CD4-positive, alpha-beta T cell treated with Interleukin-4 for 4 hours (primary cell): ENCODE measurements around the gene ERCC2.

Experiments
- DNase-seq: peaks from one replicate; pipeline ENCODE4 v3.0.0-alpha.2; 2020

ERCC2 gene

DNA sequence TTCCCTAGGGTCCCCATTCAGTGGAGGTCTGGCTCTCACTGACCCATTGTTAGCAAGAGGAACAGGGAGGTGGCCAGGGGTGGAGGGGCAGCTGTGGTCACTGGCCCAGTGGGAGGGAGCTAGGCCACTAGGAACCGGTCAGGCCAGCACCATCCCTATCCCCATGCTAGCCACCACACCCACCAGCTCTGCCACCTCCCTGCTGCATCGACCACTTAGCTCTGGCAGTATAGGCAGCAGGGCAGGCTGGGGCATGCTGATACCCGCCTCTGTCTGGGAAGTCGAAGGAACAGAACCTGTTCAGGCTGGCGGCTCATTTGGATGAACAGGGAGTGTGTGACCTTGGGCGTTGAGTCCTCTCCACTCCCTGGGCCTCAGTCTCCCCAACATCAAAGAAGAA, 29.8 kb upstream of the ERCC2 start:
- DNase-seq, result no peak

DNA sequence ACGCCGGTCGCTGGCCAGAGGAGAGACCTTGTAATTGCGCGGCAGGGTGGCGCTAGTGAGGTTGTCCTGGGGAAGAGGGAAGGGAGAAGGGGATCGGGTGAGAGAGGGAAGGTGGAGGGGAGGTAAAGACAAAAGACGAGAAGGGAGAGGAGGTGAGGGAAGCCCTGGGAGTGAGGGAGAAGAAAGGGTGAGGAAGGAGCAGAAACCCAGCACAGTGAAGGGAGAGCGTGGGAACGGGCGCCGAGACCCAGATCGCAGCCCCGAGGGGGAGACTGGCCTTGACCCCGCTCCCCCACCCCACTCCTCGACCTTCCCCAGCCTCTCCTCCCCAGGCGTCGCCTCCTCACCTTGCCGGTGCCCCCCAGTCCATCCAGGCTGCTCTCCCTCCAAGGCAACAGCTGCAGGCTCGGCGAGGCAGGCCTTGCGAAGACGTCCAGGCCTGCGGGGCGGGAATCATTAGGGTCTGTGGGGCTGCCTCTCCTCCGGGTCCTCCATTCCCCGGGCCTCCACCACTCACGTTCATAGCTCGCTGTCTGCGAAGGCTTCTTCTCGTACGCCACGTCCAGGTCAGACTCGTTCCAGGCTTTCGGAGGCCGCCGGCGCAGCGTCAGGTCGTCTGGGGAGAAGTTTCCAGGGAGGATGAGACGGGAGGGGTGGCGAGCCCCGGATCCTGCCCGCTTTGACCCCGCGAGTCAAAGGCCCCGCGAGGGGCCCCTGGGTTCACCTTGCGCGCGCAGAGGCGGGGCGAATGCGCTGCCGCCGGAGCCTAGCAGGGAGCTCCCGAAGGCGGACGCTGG, 25.6 kb upstream of the ERCC2 start:
- no peak for DNase-seq

DNA sequence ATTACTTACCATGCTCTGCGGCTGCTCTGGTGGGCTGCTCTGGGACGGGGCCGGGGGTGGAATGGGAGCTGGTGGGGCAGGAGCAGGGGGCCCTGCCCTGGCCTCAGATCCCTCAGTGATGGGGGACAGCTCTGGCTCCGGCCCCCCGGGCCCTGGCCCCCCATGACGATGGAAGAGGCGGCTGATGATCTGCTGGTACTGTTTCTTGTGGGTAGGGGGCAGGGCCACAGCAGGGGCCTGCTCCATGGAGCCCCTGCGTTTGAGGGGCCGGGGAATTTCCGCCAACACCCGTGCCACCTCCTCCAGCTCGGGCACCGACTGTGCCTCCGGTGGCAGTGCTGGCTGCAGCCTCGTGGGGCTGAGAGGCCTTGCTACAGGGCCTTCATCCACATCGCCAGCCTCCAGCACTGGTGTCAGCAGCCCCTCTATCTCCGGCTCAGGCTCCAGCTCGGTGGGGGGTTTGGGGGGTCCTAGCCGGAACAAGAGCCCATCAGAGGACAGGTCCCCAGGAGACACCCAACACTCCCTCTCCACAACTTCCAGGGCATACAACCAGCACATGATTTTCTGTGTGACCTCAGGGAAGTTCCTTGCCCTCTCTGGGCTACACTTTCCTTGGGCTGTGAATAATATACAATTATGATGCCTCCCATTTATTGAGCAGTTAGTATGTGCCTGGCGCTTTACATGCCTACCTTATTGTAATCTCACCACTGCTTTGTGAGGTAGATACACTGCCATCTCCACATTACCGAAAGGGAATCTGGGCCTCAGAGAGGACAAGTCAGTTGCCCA, 21.7 kb upstream of the ERCC2 start:
- DNase-seq, result no peak

DNA sequence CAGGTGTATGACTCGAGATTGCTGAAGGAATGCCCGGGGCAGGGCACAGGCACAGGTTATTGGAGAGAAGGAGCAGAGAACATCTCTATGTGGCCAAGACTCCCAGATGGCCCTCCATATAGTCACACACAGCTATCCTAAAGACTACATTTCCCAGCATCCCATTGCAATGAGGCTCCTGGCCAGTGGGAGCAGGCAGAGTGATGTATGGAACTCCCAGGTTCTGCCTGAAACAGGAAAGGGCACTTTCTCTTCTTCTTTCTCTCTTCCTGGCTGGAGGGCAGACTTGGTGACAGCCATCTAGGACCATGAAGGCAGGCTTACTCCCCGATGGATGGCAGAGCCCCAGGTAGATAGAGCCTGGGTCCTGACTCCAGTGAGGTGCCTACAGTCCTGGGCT, 21.0 kb upstream of the ERCC2 start:
- DNase-seq, result no peak

DNA sequence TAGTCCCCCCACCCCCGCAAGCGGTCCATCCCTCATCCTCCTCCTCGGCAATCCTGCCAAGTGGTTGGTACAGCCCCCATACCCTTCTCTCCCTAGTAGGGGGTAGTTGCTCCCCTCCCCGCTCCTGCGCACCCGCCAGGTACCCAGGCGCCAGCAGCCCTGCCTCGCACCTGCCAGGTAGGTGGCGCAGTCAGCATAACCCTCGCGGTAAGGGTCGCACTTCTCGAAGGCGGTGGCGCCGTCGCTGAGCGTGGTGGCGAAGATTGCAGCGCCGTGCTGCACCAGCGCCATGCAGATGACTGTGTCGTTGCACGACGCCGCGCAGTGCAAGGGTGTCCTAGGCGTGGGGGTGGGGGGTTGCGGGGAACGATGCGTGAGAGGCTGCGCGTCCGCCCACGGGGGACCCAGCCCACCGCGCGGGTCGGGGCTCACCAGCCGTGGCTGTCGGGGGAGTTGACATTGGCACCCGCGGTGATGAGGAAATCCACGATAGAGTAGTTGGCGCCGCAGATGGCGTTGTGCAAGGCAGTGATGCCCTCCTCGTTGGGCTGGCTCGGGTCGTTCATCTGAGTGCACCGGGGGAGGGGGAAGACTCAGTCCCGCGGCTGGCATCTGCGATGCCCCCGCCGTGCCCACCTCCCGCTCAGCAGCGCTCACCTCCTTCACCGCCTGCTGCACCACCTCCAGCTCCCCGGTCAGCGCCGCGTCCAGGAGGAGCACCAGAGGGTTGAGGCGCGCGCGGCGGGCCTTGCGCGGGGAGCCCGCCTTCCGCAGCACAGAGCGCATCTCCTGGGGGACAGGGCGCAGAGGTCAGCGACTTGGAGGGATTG, 15.2 kb upstream of the ERCC2 start:
- DNase-seq, result no peak

DNA sequence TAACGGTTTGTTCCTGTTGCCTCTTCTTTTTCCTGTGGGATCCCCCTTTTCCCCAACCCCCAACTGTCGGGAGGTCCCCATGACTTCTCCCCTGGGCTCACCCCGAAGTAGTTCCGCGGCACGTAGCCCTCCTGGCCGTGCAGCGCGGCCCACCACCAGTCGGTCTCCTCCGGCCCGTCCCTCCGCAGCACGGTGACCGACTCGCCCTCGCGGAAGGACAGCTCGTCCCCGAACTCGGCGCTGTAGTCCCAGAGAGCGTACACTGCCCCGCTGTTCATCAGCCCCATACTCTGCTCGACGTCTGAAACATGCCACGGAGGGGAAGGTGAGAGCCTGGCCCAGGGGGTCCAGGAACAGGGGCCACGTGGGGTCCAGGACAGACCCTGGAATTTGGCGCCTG, 12.1 kb upstream of the ERCC2 start:
- DNase-seq, result no peak

DNA sequence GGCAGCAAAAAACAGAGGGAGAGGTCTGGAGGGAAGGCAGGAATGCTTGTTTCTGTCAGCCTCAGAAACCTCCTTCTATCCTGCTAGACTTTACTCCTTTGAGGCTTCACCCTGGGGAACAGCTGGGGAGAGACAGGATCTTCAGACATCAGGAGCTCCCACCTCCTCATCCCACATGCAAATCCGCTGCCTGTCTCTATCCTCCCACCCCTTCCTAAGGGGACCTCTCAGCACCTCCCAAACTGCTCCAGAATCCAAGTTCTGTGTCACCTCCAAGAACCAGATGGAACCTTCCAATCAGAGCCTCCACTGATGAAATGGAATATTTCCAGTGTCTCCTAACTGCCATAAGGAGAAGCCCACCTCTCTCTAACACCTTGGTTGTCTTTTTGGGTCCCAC, 9.7 kb upstream of the ERCC2 start:
- DNase-seq, result no peak

DNA sequence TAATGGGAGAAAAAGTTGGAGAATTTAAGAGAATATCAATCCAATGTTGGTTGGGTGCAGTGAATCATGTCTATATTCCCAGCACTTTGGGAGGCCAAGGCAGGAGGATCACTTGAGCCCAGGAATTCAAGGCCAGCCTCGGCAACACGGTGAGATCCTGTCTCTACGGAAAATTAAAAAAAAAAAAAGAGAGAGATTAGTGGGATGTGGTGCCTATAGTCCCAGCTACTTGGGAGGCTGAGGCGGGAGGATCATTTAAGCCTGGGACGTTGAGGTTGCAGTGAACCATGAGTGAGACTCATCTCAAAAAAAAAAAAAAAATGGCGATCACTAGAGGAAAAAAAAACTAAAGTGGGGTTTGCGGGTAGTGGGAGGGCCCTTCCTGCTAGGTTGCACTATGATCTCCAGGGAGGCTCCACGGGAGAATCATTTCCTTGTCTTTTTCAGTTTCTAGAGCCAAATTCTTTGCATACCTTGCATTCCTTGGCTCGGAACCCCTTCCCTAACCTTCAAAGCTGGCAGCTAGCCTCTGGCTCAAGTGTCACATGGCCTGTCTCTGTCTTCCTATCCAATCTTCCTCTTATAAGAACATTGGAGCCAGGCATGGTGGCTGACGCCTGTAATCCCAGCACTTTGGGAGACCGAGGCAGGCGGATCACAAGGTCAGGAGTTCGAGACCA, 5.8 kb upstream of the ERCC2 start:
- no peak for DNase-seq

DNA sequence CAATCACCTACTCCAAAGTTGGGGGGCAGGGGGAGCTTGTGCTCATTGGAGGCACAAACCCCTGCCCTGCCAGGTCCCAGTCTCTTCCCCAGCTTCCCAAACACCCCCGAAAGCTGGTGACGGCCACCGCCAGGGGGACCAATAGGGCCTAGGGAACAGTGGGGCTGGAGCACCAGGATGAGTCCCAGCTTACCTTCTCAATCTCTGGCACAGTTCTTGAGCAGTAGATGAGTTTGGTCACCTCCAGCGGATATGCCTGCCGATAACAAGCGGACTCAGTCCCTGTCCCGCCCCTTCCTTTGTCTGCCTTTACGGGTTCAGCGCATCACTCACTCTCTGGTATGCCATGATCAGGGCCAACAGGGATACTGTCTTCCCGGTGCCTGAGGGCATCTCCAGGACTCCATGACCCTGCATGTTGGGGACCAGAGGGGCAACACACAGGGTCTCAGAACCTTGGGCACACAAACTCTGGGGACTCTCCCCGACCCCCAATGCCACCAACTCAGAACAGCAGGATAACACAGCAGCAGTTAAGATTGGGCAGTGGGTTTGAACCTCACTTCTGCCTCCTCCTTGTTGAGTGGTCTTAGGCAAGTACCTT, 1.5 kb downstream of the ERCC2 start:
- DNase-seq, result no peak

DNA sequence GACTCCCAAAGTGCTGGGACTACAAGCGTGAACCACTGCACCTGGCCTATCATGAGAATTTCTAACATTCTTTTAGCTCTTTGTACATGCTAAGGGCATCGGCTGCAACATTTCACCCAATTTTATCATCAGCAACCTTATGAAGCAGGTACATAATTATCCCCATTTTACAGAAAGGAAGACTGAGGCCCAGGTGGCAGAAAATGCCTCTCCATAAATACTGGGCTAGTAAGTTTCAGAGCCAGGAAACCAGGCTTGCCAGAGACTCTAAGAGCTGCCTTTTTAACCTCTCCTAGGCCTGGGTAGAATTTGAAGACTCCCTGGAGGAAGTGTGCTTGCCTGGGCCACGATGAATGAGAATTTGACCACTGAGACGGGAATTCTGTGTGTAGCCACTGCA, 2.2 kb downstream of the ERCC2 start:
- DNase-seq, result no peak

DNA sequence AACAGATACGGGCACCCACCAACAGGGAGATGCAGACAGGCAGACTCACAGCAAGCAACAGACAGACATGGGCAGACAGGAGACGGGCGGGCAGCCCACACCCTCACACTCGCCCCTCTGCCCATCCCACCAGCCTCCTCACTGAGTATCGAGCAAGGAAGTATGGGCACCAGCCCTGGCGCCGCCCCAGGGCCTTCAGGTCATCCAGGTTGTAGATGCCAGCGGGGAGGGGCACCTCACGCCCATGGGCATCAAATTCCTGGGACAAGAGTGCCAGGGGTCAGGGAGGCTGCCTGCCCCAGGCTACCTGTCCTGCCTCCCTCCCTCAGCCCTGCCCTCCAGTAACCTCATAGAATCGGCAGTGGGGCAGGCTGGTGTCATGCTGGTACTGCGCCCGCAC, 5.7 kb downstream of the ERCC2 start:
- no peak for DNase-seq

DNA sequence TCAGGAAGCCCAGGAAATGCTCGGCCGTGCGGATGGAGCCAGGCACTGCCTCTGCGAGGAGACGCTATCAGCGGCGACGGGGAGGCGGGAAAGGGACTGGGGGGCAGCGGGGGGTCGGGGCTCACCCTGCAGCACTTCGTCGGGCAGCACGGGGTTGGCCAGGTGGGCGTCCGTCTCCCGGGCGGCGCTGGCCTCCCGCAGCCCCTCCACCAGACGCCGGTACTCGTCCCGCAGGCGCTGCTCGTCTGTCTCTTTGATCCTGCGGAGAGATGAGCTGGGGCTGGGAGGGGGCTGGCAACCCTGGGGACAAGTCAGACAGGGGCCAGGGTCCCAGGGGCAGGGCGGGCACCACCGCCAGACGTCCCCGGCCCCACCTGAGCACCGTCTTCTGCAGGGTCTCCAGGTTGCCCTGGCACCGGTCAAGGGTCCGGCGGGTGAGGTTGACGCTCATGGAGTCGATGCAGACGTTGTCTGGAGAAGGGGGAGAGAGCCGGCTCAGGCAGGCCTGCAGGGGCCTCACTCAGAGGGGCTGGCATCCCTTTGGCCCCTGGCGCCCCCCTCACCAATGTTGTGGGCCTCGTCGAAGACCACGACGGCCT, 6.4 kb downstream of the ERCC2 start:
- no peak for DNase-seq

DNA sequence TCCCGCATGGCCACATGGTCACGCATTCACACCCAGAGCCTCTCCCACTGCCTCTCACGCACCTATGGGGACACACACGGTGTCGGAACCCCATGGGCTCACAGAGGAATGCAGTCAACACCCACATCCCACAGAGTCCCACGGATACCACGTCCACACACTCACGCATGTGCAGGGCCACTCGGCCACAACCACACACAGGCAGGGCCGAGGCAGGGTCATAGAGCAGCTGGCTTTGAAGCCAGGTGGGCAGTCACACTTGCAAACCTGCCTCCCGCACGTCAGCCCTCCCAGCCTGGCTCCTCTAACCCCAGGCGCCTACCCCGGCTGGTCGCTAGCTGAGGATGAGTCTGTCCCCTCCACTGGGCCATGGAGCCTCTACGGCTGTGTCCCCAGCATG, 8.1 kb downstream of the ERCC2 start:
- DNase-seq, result no peak

DNA sequence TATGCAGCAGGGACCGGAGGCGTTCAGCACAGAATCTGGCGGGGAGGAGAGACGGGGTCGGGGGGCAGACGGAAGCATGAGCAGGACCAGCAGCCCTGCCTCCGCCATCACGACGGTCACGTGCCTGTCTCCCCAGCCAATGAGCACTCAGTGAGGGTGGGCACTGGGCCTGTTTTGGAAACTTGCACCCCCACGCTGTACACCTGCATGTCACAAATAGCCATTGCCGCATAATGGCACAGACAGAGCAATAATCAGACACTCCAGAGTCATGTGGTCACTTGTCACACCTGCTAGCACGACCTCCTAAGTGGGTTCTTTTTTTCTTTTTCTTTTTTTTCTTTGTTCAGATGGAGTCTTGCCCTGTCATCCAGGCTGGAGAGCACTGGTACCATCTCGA, 8.8 kb downstream of the ERCC2 start:
- no peak for DNase-seq

DNA sequence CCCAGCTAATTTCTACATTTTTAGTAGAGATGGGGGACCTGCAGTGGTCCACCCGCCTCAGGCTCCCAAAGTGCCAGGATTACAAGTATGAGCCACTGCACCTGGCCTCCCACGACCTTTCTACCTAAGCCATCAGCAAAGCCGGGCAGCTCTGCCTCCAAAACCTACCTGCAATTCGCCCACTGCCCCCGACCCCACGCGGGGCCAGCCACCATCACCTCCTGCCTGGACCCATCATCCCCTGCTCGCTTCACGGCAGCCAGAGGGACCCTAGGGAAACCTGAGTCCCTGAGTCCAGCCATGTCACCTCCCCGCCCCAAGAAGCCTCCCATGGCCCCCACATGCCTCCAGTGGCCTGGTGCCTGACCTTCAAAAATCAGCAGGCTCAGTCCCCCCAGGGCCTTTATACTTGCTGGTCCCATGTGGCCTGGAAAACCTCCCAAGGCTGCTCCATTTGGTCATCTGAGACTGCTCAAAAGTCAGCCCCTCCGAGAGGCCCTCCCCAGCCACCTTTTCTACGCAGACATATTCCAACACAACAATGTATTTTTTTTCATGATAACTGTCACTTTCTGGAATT, 12.1 kb downstream of the ERCC2 start:
- DNase-seq, result no peak

DNA sequence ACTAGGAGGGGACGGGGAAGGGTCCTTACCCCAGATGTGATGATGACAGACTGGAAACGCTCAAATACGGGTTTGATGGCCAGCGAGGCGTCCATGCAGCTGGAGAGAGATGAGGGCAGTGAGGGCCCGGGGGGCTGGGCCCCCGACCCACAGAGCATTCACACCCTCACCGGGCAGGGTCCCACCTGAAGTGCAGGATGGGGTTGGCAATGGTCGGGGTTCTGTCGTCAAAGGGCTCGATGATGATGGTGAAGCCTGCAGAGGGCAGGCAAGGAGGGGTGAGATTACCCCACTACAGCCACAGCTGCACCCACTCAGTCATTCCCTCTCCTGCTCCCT, 13.0 kb downstream of the ERCC2 start:
- DNase-seq, result no peak

DNA sequence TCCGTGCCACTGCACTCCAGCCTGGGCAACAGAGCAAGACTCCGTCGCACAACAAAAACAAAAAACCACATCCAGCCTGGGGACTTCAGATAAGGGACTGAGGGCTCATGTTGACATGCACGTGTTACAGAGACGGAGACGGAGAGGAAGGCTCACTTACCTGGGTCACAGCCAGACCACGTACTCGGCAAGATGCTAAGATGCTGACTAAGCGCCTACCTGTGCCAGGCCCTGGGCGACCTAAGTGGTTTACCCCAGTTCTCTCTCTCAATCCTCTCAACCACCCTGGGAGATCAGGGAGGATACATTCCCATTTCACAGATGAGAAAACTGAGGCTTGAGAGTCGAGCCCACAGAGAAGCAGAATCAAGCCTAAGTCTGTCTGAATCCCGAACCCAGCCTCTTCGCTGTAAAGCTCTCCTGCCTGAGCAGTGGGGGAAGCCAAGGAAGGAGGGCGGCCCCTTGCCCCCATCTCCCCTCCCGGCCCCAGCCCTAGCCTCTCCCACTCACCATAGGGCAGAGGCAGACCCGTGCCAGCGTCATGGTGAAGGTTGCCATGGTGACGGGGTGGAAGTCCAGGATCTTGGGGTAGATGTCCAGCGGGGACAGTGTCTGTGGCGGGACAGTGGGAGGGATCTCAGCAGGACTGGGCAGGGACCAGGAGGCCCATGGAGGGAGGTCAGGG, 13.5 kb downstream of the ERCC2 start:
- DNase-seq, result no peak

DNA sequence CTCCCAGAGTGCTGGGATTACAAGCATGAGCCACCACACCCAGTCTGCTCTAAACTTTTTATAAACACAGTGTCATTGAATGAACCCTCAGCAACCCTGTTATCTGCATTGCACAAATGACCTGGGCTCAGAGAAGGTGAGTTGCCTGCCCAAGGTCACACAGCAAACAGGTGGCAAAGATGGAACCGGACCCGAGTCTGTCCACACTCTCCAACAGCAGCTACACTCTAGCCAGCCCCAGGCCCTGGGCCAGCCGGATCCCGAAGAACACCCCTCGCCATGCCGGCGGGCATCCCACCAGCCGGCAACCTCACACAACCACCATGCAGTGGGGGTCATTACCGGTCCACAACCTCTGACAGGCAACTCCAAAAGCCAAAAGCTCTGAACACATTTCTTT, 14.5 kb downstream of the ERCC2 start:
- DNase-seq, result no peak

DNA sequence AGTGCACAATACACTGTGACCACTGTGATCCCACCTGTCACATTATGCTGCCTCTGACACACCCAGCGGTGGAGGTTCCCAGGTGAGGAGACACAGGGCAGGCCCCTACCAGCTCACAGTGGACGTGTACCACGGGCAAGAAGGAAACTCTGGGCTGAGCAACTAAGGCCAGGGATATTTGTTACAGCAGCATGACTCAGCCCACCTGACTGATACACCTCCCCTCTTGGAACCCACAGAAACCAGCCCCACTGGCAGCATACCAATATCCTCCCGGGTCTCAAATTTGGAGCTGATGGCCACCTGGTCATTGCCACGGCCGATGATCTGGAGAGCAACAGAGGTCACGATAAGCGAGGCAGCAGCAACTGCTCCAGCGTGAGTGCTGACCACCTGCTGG, 15.0 kb downstream of the ERCC2 start:
- DNase-seq, result no peak

DNA sequence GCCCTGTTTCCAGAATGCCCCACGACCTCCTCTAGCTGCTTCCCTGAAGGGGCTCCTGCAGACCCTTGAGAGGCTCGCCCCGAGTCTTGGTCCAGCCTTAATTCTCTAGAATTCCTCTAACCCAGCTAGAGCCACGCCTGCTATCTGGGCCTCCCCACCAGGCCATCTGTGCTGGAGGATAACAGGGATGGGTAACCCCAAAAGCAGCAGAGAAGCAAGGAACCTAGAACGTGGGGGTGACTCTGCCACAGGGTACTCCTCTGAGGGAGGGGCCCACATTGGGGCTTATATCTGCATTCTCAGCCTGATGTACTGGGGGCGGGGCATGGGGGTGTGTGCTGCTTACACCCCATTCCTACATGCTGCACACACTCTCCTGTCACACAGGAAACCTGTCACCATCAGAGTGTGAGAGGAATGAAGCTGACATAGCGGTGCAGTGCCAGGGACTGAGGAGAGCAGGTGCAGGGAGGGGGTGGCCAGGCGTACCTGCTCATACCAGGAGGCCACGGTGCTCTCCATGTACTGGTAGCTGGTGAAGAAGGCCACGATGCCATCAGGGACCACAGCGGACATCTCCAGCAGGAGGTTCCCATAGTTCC, 16.0 kb downstream of the ERCC2 start:
- DNase-seq, result no peak
